HG03039 (cell line): Measurements from ENCODE around the gene SPRED2.
A peak's percentile ranks its signal among the peaks of the same experiment; 100 is the strongest.
"Not testable (repeated sequence)": the region's sequence is repeated elsewhere in the genome, so short reads cannot be mapped to it uniquely, and the experiment has no call there.

Experiments
- ATAC-seq: cut with Tn5 transposase; IDR thresholded peaks from one replicate; pipeline ENCODE4 v1.9.1; 2021; ENCODE audit warnings: mild to moderate bottlenecking, moderate library complexity; ENCODE audit not compliant: unreplicated experiment

The SPRED2 gene

GRCh38 chr2:65349863-65350262, 82.5 kb downstream of the SPRED2 start:
- no peak for ATAC-seq

GRCh38 chr2:65347913-65348312, 84.5 kb downstream of the SPRED2 start:
- no peak for ATAC-seq

GRCh38 chr2:65345631-65346030, 86.8 kb downstream of the SPRED2 start:
- ATAC-seq: no peak

- ATAC-seq: no peak
Observed at GRCh38 chr2:65344689-65345088, 87.7 kb downstream of the SPRED2 start.

- no peak for ATAC-seq
Observed at GRCh38 chr2:65344182-65344581, 88.2 kb downstream of the SPRED2 start.

GRCh38 chr2:65343386-65343785, 89.0 kb downstream of the SPRED2 start:
- no peak for ATAC-seq

GRCh38 chr2:65340898-65341681, 91.3 kb downstream of the SPRED2 start:
- ATAC-seq: no peak

- no peak for ATAC-seq
Observed at GRCh38 chr2:65339648-65340047, 92.8 kb downstream of the SPRED2 start.

- ATAC-seq: not testable (repeated sequence)
Observed at GRCh38 chr2:65338830-65339495, 93.4 kb downstream of the SPRED2 start.

- not testable (repeated sequence) for ATAC-seq
Observed at GRCh38 chr2:65337915-65338314, 94.5 kb downstream of the SPRED2 start.

GRCh38 chr2:65334714-65335113, 97.7 kb downstream of the SPRED2 start:
- ATAC-seq: no peak

GRCh38 chr2:65331336-65332025, 100.9 kb downstream of the SPRED2 start:
- no peak for ATAC-seq

- ATAC-seq: no peak
Observed at GRCh38 chr2:65329525-65329924, 102.9 kb downstream of the SPRED2 start.

GRCh38 chr2:65326276-65326675, 106.1 kb downstream of the SPRED2 start:
- ATAC-seq: no peak

- ATAC-seq: no peak
Observed at GRCh38 chr2:65325066-65325465, 107.3 kb downstream of the SPRED2 start.

- ATAC-seq: no peak
Observed at GRCh38 chr2:65320946-65321345, 111.5 kb downstream of the SPRED2 start.

- ATAC-seq: peak; percentile 60
Observed at GRCh38 chr2:65320042-65320725, 112.2 kb downstream of the SPRED2 start.

GRCh38 chr2:65319674-65320041, 112.7 kb downstream of the SPRED2 start:
- ATAC-seq: no peak

GRCh38 chr2:65319072-65319673, 113.2 kb downstream of the SPRED2 start:
- ATAC-seq: no peak

GRCh38 chr2:65317841-65318240, 114.6 kb downstream of the SPRED2 start:
- no peak for ATAC-seq

GRCh38 chr2:65317351-65317750, 115.0 kb downstream of the SPRED2 start:
- not testable (repeated sequence) for ATAC-seq
